H54 (cell line): ENCODE measurements around the gene STYXL2.

ENCODE experiments used
- DNase-seq: peaks from one replicate; pipeline ENCODE4 v3.0.0; 2011; ENCODE audit warnings: low spot score, mixed read lengths; ENCODE audit not compliant: insufficient read length
- FAIRE-seq: peaks from 3 replicates; lab custom pipeline; 2011; peaks lifted over from hg19 to GRCh38; lab: Jason Lieb, UNC
- POLR2A ChIP-seq: IDR thresholded peaks from 2 replicates; pipeline ENCODE4 v1.6.1; 2011; ENCODE audit warnings: low read depth, mild to moderate bottlenecking, low read length

The STYXL2 gene

GRCh38 chr1:167126317-167126716 lies 32.4 kb downstream of the STYXL2 start:
- no peak for TF ChIP-seq POLR2A
- no peak for DNase-seq
- no peak for FAIRE-seq

- no peak for TF ChIP-seq POLR2A
- FAIRE-seq (no peak), DNase-seq (no peak)
Measured at GRCh38 chr1:167126811-167127210, 32.9 kb downstream of the STYXL2 start.

- DNase-seq (no peak), FAIRE-seq (no peak)
- TF ChIP-seq POLR2A: no peak
Measured at GRCh38 chr1:167127236-167127635, 33.4 kb downstream of the STYXL2 start.

- FAIRE-seq (no peak), DNase-seq (no peak)
- no peak for TF ChIP-seq POLR2A
Measured at GRCh38 chr1:167127661-167128060, 33.8 kb downstream of the STYXL2 start.

GRCh38 chr1:167128261-167129227 lies 34.7 kb downstream of the STYXL2 start:
- FAIRE-seq: no peak

GRCh38 chr1:167130829-167131510 lies 37.1 kb downstream of the STYXL2 start:
- no peak for TF ChIP-seq POLR2A
- FAIRE-seq: no peak
- DNase-seq: no peak

More at GRCh38 chr1:167128261-167129227, 34.7 kb downstream of the STYXL2 start:
- no peak for TF ChIP-seq POLR2A
- DNase-seq: no peak

- FAIRE-seq: no peak
- no peak for TF ChIP-seq POLR2A
- no peak for DNase-seq
Measured at GRCh38 chr1:167132301-167133010, 38.6 kb downstream of the STYXL2 start.

- no peak for TF ChIP-seq POLR2A
- no peak for FAIRE-seq
Measured at GRCh38 chr1:167135281-167135840, 41.5 kb downstream of the STYXL2 start.

GRCh38 chr1:167136191-167136614 lies 42.3 kb downstream of the STYXL2 start:
- TF ChIP-seq POLR2A: no peak
- FAIRE-seq (peak; percentile 81), DNase-seq (peak; percentile 72)

More at GRCh38 chr1:167135281-167135840, 41.5 kb downstream of the STYXL2 start:
- no peak for DNase-seq

GRCh38 chr1:167136806-167137205 lies 42.9 kb downstream of the STYXL2 start:
- FAIRE-seq: no peak
- no peak for DNase-seq
- TF ChIP-seq POLR2A: no peak

- no peak for TF ChIP-seq POLR2A
- FAIRE-seq: no peak
- no peak for DNase-seq
Measured at GRCh38 chr1:167137332-167137781, 43.5 kb downstream of the STYXL2 start.

- no peak for FAIRE-seq
- no peak for DNase-seq
- no peak for TF ChIP-seq POLR2A
Measured at GRCh38 chr1:167137793-167138510, 44.1 kb downstream of the STYXL2 start.

- DNase-seq (no peak), FAIRE-seq (no peak)
- no peak for TF ChIP-seq POLR2A
Measured at GRCh38 chr1:167138703-167139102, 44.8 kb downstream of the STYXL2 start.

- FAIRE-seq: no peak
- TF ChIP-seq POLR2A: no peak
- DNase-seq: no peak
Measured at GRCh38 chr1:167141963-167142362, 48.1 kb downstream of the STYXL2 start.
